DMS79 treated with DMSO at 0.1 percent for 48 hours (cell line): ENCODE measurements around the gene C11orf21.

Source experiments
- DNase-seq: peaks from one replicate; lab custom pipeline; 2025; lab: John Stamatoyannopoulos, UW

Gene C11orf21

GRCh38 chr11:2308713-2309112, 7.0 kb upstream of the C11orf21 start:
- DNase-seq: no peak

- DNase-seq: no peak
Observed at GRCh38 chr11:2307501-2308331, 6.0 kb upstream of the C11orf21 start.

GRCh38 chr11:2306877-2307500, 5.3 kb upstream of the C11orf21 start:
- DNase-seq: no peak

GRCh38 chr11:2306452-2306823, 4.7 kb upstream of the C11orf21 start:
- no peak for DNase-seq

- DNase-seq: no peak
Observed at GRCh38 chr11:2305788-2306451, 4.2 kb upstream of the C11orf21 start.

- DNase-seq: peak; percentile 21
Observed at GRCh38 chr11:2305140-2305778, 3.5 kb upstream of the C11orf21 start.

GRCh38 chr11:2304506-2305139, 2.9 kb upstream of the C11orf21 start:
- no peak for DNase-seq

- no peak for DNase-seq
Observed at GRCh38 chr11:2303627-2304505, 2.1 kb upstream of the C11orf21 start.

GRCh38 chr11:2302896-2303626, 1.3 kb upstream of the C11orf21 start:
- no peak for DNase-seq

GRCh38 chr11:2302306-2302895, 683 bp upstream of the C11orf21 start:
- no peak for DNase-seq

GRCh38 chr11:2300936-2301630, 635 bp downstream of the C11orf21 start:
- DNase-seq: no peak

- DNase-seq: no peak
Observed at GRCh38 chr11:2300290-2300935, 1.3 kb downstream of the C11orf21 start.

GRCh38 chr11:2299773-2300172, 1.9 kb downstream of the C11orf21 start:
- no peak for DNase-seq

GRCh38 chr11:2298795-2299761, 2.6 kb downstream of the C11orf21 start:
- no peak for DNase-seq

- DNase-seq: no peak
Observed at GRCh38 chr11:2298131-2298794, 3.5 kb downstream of the C11orf21 start.

GRCh38 chr11:2297623-2298030, 4.1 kb downstream of the C11orf21 start:
- DNase-seq: no peak
